ENCODE data around the gene CTRB1.

CTRB1 gene

DNA sequence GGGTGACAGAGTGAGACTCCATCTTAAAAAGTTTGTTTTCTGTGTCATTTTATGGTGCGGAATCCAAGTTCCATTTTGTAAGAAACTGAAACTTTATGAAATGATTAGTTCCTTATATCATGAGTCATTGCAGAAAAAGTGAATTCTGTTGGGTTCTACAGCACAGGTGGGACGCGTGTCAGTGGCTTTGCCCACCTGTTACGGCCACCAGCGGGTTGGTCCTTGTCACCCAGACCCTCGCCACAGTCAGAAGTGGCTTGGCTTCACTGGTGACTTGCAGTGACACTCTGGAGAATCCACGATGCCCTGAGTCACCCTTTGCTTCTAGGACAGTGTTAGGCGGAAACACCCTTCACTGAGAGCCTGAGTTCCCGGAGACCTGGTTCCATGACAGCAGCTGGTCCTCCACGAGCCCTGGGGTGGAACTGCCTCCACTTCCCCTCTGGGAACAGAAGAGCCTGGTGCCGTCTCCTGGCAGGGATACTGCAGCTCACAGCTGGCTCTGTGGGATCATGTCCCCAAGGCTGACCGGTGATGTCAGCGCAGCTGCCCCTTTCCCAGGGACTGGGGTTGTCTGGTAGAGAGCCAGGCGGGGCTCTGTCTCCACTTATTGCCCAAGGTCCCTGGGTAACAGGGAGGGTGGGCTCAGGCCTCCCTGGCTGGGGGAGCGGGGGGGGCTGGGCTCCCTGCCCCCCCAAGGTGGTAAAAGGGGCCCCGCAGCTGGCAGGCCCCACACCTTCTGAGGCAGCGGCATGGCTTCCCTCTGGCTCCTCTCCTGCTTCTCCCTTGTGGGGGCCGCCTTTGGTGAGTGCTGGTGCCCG, at the start of gene CTRB1:
Gene CTRB1 (plus strand): TSS at position 733 of the 821 bp plus-strand sequence. CDS start 20 bp downstream, at position 753.
- DNase-seq (ENCODE audit: low spot score): no peak

DNA sequence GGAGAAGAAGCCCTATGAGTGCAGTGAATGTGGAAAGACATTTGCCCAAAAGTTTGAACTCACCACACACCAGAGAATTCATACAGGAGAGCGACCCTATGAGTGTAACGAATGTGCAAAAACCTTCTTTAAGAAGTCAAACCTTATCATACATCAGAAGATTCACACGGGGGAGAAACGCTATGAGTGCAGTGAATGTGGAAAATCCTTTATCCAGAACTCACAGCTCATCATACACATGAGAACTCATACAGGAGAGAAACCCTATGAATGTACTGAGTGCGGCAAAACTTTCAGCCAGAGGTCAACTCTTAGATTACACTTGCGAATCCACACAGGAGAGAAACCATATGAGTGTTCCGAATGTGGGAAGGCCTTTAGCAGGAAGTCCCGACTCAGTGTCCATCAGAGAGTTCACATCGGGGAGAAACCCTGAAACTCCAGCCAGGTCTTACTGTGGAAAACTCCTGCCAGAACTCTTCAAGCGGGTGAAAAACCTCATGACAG, 48.8 kb upstream of the CTRB1 start:
- DNase-seq (ENCODE audit: low spot score): no peak

DNA sequence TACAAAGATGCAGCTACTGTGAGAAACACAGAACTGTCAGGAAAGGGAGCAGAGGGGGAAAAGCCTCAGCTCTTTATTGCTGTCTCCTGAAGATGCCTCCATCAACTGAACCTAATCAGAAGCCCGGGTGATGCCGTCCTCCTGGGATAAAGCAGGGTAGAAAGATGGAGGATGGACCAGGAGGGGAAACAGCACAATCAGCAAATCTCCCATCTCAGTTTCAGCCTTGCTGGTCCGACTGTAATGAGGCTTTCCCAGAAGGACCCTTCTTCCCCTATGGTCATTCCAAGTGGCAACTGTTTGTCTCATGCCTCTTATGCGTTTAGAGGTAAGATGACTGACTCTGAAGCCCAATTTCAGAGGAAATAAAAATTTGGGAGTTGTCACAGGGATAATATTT, 46.2 kb upstream of the CTRB1 start:
- DNase-seq (ENCODE audit: low spot score): no peak

DNA sequence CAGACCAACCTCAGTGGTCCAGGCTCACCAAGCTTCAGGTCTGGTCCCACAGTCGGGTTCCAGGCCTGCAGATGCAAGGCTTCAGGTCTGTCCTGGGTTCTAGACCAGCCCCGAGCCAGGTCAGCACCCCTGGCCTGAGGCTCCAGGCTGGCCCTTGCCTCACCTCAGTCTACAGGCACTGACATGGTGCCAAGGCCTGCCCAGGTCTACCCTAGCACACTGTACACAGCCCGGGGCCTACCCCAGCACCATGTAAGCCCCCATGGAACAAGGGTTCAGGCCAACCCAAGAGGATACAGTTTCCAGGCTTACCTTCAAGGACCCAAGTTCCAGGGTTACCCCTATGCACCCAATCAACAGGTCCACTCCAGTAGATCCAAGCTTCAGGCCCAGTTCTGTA, 43.7 kb upstream of the CTRB1 start:
- no peak for DNase-seq (ENCODE audit: low spot score)

GRCh38 chr16:75176926-75177325, 41.9 kb upstream of the CTRB1 start:
- no peak for DNase-seq (ENCODE audit: low spot score)

GRCh38 chr16:75179208-75179607, 39.6 kb upstream of the CTRB1 start:
- DNase-seq (ENCODE audit: low spot score): no peak

- no peak for DNase-seq (ENCODE audit: low spot score)
Measured at GRCh38 chr16:75181630-75182029, 37.2 kb upstream of the CTRB1 start.

DNA sequence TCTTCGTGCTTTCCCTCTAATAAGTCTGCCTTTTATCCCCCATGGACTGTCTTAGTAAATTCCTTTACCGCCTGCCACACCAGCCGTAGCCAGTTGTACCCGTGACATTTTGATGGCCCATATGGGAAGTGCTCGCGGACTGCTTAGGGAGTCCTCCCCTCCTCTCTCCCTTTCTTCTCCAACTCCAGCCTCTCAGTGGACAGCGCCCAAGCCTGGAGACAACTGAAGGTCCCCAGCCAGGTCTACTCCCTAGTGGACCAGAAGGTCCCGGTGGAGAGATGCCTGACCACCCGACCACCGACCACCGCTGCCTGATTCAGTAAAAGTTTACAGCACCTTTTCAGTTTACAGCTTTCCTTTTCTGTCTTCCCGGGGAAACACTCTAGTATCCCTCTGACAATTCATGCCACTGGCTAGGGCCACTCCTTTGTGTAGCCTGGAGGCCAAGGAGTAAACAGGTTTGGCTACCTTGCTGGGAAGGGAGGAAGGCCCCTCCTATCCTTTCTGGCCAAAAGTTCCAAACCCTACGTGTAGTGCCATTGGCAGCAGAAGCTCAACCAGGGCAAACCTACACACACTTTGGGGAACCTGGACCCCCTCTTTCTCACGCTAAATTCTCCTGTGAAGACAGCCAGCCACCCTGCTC, 29.8 kb upstream of the CTRB1 start:
- no peak for DNase-seq (ENCODE audit: low spot score)

GRCh38 chr16:75189638-75190245, 29.0 kb upstream of the CTRB1 start:
- no peak for DNase-seq (ENCODE audit: low spot score)

- no peak for DNase-seq (ENCODE audit: low spot score)
Measured at GRCh38 chr16:75192606-75193264, 26.1 kb upstream of the CTRB1 start.

- no peak for DNase-seq (ENCODE audit: low spot score)
Measured at GRCh38 chr16:75193265-75193650, 25.5 kb upstream of the CTRB1 start.

- DNase-seq (ENCODE audit: low spot score): no peak
Measured at GRCh38 chr16:75193730-75194444, 24.9 kb upstream of the CTRB1 start.

DNA sequence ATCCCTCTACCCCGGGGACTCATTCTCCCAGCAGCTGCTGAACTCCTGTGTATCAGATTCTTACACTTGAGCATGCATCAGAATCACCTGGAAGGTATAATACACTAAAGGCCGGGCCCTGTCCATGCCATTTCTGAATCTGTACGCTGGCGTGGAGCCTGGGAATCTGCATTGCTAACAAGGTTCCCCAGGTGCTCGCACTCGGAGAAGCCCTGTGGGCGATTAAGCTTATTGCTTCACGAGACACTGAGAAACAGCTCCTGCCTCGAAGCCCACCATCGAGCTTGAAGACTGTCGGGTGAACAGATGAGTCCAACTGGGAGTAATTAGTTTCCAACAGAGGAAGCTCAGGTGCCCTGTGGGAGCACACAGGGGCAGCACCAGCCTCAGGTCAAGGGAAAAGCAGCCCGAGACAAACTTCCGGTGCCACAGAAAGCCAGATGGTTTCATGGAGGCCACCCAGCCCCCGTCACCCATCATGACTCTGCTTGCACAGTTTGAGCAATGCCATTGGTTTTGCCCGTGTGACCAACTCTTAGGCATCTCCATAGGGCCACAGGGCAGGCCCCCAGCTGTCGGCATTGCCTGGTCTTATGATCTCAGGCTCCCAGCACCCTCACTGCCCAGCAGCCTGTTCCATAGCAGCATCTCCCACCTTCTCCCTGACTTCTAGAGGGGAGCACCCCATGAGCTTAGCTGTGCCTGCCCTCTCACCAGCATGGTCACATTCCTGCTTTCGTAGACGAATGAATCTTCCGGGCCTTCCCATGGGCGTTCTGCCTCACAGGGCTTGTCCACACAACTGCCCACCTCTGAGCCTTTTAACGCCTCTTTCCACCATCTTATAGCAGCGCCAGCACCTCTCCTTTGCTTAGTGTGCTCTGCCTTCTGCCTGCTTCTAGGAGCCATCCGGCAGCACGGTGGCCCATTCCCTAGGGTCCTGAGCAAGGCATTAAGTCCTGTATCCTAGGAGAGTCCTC, 22.7 kb upstream of the CTRB1 start:
- DNase-seq (ENCODE audit: low spot score): no peak

- no peak for DNase-seq (ENCODE audit: low spot score)
Measured at GRCh38 chr16:75196836-75197235, 22.0 kb upstream of the CTRB1 start.

DNA sequence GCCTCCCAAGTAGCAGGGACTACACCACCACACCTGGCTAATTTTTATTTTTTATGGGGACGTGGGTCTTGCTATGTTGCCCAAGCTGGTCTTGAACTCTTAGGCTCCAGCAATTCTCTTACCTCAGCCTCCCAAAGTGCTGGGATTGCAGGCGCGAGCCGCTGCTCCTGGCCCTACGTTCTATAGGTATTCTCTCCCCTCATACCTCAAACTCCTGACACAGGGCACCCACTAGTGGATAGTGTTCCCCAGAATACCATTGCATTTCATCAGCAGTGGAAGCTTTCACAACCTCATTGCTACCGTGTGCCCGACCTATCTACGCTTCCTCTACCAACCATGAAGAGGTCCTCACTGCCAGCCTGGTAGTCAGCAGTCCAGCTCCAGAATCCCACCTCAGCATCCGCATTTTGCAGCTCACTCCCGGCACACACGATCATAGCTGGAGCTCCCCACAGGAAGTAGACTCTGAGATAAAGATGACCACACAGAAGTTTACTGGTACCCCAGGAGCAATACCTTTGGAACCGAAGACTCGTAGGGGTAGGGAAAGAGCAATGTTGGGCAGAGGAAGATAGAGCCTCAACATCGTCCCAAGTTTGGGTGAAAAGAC, 21.2 kb upstream of the CTRB1 start:
- DNase-seq (ENCODE audit: low spot score): no peak

- no peak for DNase-seq (ENCODE audit: low spot score)
Measured at GRCh38 chr16:75198135-75198600, 20.6 kb upstream of the CTRB1 start.

DNA sequence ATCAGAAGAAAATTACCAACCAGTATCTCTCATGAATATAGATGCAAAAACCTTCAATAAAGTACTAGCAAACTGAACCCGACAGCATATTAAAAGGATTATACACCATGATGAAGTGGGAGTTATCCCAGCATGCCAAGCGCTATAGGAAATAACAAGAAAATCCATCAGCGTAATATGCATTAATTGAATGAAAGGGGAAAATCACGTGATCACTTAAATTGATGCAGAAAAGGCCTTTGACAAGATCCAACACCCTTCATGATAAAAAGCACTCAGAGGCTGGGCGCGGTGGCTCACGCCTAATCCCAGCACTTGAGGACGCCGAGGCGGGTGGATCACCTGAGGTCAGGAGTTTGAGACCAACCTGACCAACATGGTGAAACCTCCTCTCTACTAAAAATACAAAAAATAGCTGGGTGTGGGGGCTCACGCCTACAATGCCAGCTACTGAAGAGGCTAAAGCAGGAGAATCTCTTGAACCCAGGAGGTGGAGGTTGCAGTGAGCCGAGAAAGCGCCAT, 16.7 kb upstream of the CTRB1 start:
- DNase-seq (ENCODE audit: low spot score): no peak

- DNase-seq (ENCODE audit: low spot score): no peak
Measured at GRCh38 chr16:75203096-75203495, 15.7 kb upstream of the CTRB1 start.

DNA sequence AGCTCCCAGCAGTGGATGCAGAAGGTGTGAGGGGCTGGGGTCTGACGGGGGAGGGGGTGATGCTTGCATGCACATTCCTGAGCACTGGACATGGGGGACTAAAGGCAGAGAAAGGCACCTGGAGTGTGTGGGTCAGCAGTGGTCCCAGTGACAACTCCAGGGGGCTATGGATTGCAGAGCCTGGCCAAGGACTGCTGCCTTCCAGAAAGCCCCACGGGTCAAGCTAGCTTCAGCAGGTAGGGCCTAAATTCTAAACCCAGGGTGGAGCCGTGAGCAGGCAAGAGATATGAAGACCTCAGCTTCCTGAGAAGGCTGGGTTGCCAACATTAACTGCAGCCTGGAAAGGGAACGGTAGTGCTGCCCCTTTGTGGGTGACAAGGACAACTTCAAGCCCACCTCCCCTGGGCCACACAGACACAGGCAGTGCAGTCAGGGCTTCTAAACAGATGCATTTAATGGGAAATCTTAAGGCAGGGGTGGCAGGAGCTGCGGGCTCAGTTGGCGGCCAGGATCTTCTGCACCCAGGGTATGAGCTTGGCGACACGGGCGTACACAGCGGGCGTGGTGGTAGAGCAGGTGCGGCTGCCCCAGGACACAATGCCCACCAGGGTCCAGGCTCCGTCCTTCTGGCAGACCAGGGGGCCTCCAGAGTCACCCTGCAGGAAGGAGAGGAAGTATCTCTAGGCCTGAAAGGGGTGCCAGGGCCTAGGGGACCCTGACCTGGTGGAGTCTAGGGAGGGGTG, 14.9 kb upstream of the CTRB1 start:
- DNase-seq (ENCODE audit: low spot score): no peak

All from cerebellar cortex (tissue), 1 donor.